Measurements from ENCODE around the gene PACS2.

PACS2 gene

GRCh38 chr14:105431256-105431655, 116.7 kb downstream of the PACS2 start:
- Histone ChIP-seq H3K27me3 (ENCODE audit: insufficient read depth, low read length, poor library complexity) (no peaks in the 10 kb centered on the region), H3K27ac (ENCODE audit: low read depth, low read length) (no peak overlapping the region), H4K8ac (ENCODE audit: low read depth, low read length) (no peak overlapping the region), H3K9ac (ENCODE audit: low read length) (no peak overlapping the region), H3K23ac (ENCODE audit: low read length) (no peak overlapping the region), H3K4ac (ENCODE audit: low read depth, low read length) (no peak overlapping the region), H2BK120ac (ENCODE audit: low read depth, low read length) (no peak overlapping the region), H4K5ac (ENCODE audit: low read length) (no peak overlapping the region), H3K36me3 (ENCODE audit: control insufficient read depth, insufficient read depth, low read length) (peaks cover 2% of the 10 kb centered on the region), H2BK15ac (replicated peaks; ENCODE audit: low read depth) (no peak overlapping the region), H3K4me2 (ENCODE audit: low read length) (no peak overlapping the region), H3K4me3 (ENCODE audit: low read length) (no peak overlapping the region), H3K4me1 (ENCODE audit: control insufficient read depth, low read depth, low read length) (no peaks in the 10 kb centered on the region), H2AK5ac (ENCODE audit: low read length) (no peak overlapping the region), H3K79me2 (ENCODE audit: control insufficient read depth, insufficient read depth, low read length) (peaks cover 67% of the 10 kb centered on the region), H3K18ac (ENCODE audit: low read length) (no peak overlapping the region), H3K56ac (ENCODE audit: low read length) (no peak overlapping the region), H2BK5ac (ENCODE audit: low read length) (no peak overlapping the region), H3K79me1 (ENCODE audit: low read length) (peaks cover 31% of the 10 kb centered on the region)
- no CpG with 5 or more reads among the region's 1 CpG for WGBS (ENCODE audit: extremely low coverage, insufficient coverage, low lambda C conversion rate)
- no peak for DNase-seq

- Histone ChIP-seq H3K27me3 (ENCODE audit: insufficient read depth, low read length, poor library complexity) (no peaks in the 10 kb centered on the region), H3K79me1 (ENCODE audit: low read length) (peaks cover 37% of the 10 kb centered on the region), H4K5ac (ENCODE audit: low read length) (no peak overlapping the region), H3K9ac (ENCODE audit: low read length) (no peak overlapping the region), H3K4me1 (ENCODE audit: control insufficient read depth, low read depth, low read length) (no peaks in the 10 kb centered on the region), H2BK120ac (ENCODE audit: low read depth, low read length) (no peak overlapping the region), H2BK5ac (ENCODE audit: low read length) (no peak overlapping the region), H3K4ac (ENCODE audit: low read depth, low read length) (no peak overlapping the region), H4K8ac (ENCODE audit: low read depth, low read length) (no peak overlapping the region), H2BK15ac (replicated peaks; ENCODE audit: low read depth) (no peak overlapping the region), H3K56ac (ENCODE audit: low read length) (no peak overlapping the region), H2AK5ac (ENCODE audit: low read length) (no peak overlapping the region), H3K4me2 (ENCODE audit: low read length) (no peak overlapping the region), H3K79me2 (ENCODE audit: control insufficient read depth, insufficient read depth, low read length) (peaks cover 67% of the 10 kb centered on the region), H3K27ac (ENCODE audit: low read depth, low read length) (no peak overlapping the region), H3K18ac (ENCODE audit: low read length) (no peak overlapping the region), H3K4me3 (ENCODE audit: low read length) (no peak overlapping the region), H3K36me3 (ENCODE audit: control insufficient read depth, insufficient read depth, low read length) (no peaks in the 10 kb centered on the region), H3K23ac (ENCODE audit: low read length) (no peak overlapping the region)
- no CpG with 5 or more reads among the region's 12 CpGs for WGBS (ENCODE audit: extremely low coverage, insufficient coverage, low lambda C conversion rate)
- no peak for DNase-seq
Observed at GRCh38 chr14:105432657-105433056, 118.1 kb downstream of the PACS2 start.

- no peak overlapping the region for H2AK5ac ChIP-seq (ENCODE audit: low read length)
- H2BK120ac ChIP-seq (ENCODE audit: low read depth, low read length) = no peak overlapping the region
- H3K23ac ChIP-seq (ENCODE audit: low read length) = no peak overlapping the region
- no peak overlapping the region for H4K5ac ChIP-seq (ENCODE audit: low read length)
- DNase-seq = no peak
- no peak overlapping the region for H3K18ac ChIP-seq (ENCODE audit: low read length)
- no peak overlapping the region for H2BK15ac ChIP-seq (replicated peaks; ENCODE audit: low read depth)
- WGBS (ENCODE audit: extremely low coverage, insufficient coverage, low lambda C conversion rate) = no CpG with 5 or more reads among the region's 17 CpGs
- H3K4ac ChIP-seq (ENCODE audit: low read depth, low read length) = no peak overlapping the region
- H3K4me3 ChIP-seq (ENCODE audit: low read length) = no peak overlapping the region
- H2BK5ac ChIP-seq (ENCODE audit: low read length) = no peak overlapping the region
- H3K27me3 ChIP-seq (ENCODE audit: insufficient read depth, low read length, poor library complexity) = no peaks in the 10 kb centered on the region
- H3K36me3 ChIP-seq (ENCODE audit: control insufficient read depth, insufficient read depth, low read length) = no peaks in the 10 kb centered on the region
- no peaks in the 10 kb centered on the region for H3K4me1 ChIP-seq (ENCODE audit: control insufficient read depth, low read depth, low read length)
- no peak overlapping the region for H3K27ac ChIP-seq (ENCODE audit: low read depth, low read length)
- H3K4me2 ChIP-seq (ENCODE audit: low read length) = no peak overlapping the region
- no peak overlapping the region for H4K8ac ChIP-seq (ENCODE audit: low read depth, low read length)
- H3K79me2 ChIP-seq (ENCODE audit: control insufficient read depth, insufficient read depth, low read length) = peaks cover 67% of the 10 kb centered on the region
- peaks cover 42% of the 10 kb centered on the region for H3K79me1 ChIP-seq (ENCODE audit: low read length)
- H3K9ac ChIP-seq (ENCODE audit: low read length) = no peak overlapping the region
- H3K56ac ChIP-seq (ENCODE audit: low read length) = no peak overlapping the region
Observed at GRCh38 chr14:105433161-105433605, 118.6 kb downstream of the PACS2 start.

- Histone ChIP-seq H4K8ac (ENCODE audit: low read depth, low read length) (no peak overlapping the region), H3K18ac (ENCODE audit: low read length) (no peak overlapping the region), H2BK15ac (replicated peaks; ENCODE audit: low read depth) (no peak overlapping the region), H3K9ac (ENCODE audit: low read length) (no peak overlapping the region), H3K4me1 (ENCODE audit: control insufficient read depth, low read depth, low read length) (no peaks in the 10 kb centered on the region), H3K27ac (ENCODE audit: low read depth, low read length) (no peak overlapping the region), H3K27me3 (ENCODE audit: insufficient read depth, low read length, poor library complexity) (no peaks in the 10 kb centered on the region), H3K56ac (ENCODE audit: low read length) (no peak overlapping the region), H3K4me2 (ENCODE audit: low read length) (no peak overlapping the region), H3K79me1 (ENCODE audit: low read length) (peaks cover 50% of the 10 kb centered on the region), H2BK120ac (ENCODE audit: low read depth, low read length) (no peak overlapping the region), H3K4ac (ENCODE audit: low read depth, low read length) (no peak overlapping the region), H3K4me3 (ENCODE audit: low read length) (no peak overlapping the region), H3K79me2 (ENCODE audit: control insufficient read depth, insufficient read depth, low read length) (peaks cover 54% of the 10 kb centered on the region), H3K36me3 (ENCODE audit: control insufficient read depth, insufficient read depth, low read length) (no peaks in the 10 kb centered on the region), H2BK5ac (ENCODE audit: low read length) (no peak overlapping the region), H4K5ac (ENCODE audit: low read length) (no peak overlapping the region), H3K23ac (ENCODE audit: low read length) (no peak overlapping the region), H2AK5ac (ENCODE audit: low read length) (no peak overlapping the region)
- no CpG with 5 or more reads among the region's 12 CpGs for WGBS (ENCODE audit: extremely low coverage, insufficient coverage, low lambda C conversion rate)
- no peak for DNase-seq
Observed at GRCh38 chr14:105436402-105436801, 121.9 kb downstream of the PACS2 start.

GRCh38 chr14:105436891-105437722, 122.6 kb downstream of the PACS2 start:
- H3K36me3 ChIP-seq (ENCODE audit: control insufficient read depth, insufficient read depth, low read length) = no peaks in the 10 kb centered on the region

More at GRCh38 chr14:105436891-105437722, 122.6 kb downstream of the PACS2 start:
- no peak overlapping the region for H2AK5ac ChIP-seq (ENCODE audit: low read length)
- H3K79me2 ChIP-seq (ENCODE audit: control insufficient read depth, insufficient read depth, low read length) = peaks cover 53% of the 10 kb centered on the region
- no peak overlapping the region for H3K23ac ChIP-seq (ENCODE audit: low read length)
- H2BK5ac ChIP-seq (ENCODE audit: low read length) = no peak overlapping the region
- no peaks in the 10 kb centered on the region for H3K4me1 ChIP-seq (ENCODE audit: control insufficient read depth, low read depth, low read length)
- H3K79me1 ChIP-seq (ENCODE audit: low read length) = peaks cover 48% of the 10 kb centered on the region
- H2BK15ac ChIP-seq (replicated peaks; ENCODE audit: low read depth) = no peak overlapping the region
- no peak overlapping the region for H3K4me2 ChIP-seq (ENCODE audit: low read length)
- H3K4me3 ChIP-seq (ENCODE audit: low read length) = no peak overlapping the region
- H3K56ac ChIP-seq (ENCODE audit: low read length) = no peak overlapping the region
- no peaks in the 10 kb centered on the region for H3K27me3 ChIP-seq (ENCODE audit: insufficient read depth, low read length, poor library complexity)
- H2BK120ac ChIP-seq (ENCODE audit: low read depth, low read length) = no peak overlapping the region
- H3K18ac ChIP-seq (ENCODE audit: low read length) = no peak overlapping the region
- DNase-seq = no peak
- H3K4ac ChIP-seq (ENCODE audit: low read depth, low read length) = no peak overlapping the region
- WGBS (ENCODE audit: extremely low coverage, insufficient coverage, low lambda C conversion rate) = no CpG with 5 or more reads among the region's 31 CpGs
- no peak overlapping the region for H3K9ac ChIP-seq (ENCODE audit: low read length)
- H4K8ac ChIP-seq (ENCODE audit: low read depth, low read length) = no peak overlapping the region
- H3K27ac ChIP-seq (ENCODE audit: low read depth, low read length) = no peak overlapping the region
- H4K5ac ChIP-seq (ENCODE audit: low read length) = no peak overlapping the region
